Progenitor cell of endocrine pancreas (in vitro differentiated cells): ENCODE data around the gene EEFSEC. TPM values are rescaled to one million over a fixed set of nuclear protein-coding genes. Genes with fewer than 3 reads are reported as not detected.

Experiments used
- DNase-seq: peaks from one replicate; pipeline ENCODE4 v3.0.0; 2021; ENCODE audit warnings: low spot score; ENCODE audit not compliant: unreplicated experiment
- H3K27ac Mint-ChIP-seq: 2 replicates; pipeline ENCODE4 v1.8.0; 2021; ENCODE audit warnings: mild to moderate bottlenecking, moderate library complexity, mixed read lengths
- H3K27me3 Mint-ChIP-seq: 2 replicates; pipeline ENCODE4 v1.8.0; 2021; ENCODE audit warnings: mixed read lengths
- H3K36me3 Mint-ChIP-seq: 2 replicates; pipeline ENCODE4 v1.8.0; 2022; ENCODE audit warnings: mixed read lengths; ENCODE audit not compliant: insufficient read depth
- H3K4me1 Mint-ChIP-seq: 2 replicates; pipeline ENCODE4 v1.8.0; 2021; ENCODE audit warnings: low read depth, mixed read lengths
- H3K4me3 Mint-ChIP-seq: 2 replicates; pipeline ENCODE4 v1.8.0; 2021; ENCODE audit warnings: low read depth, mild to moderate bottlenecking, moderate library complexity, mixed read lengths
- H3K9me3 Mint-ChIP-seq: 2 replicates; pipeline ENCODE4 v1.8.0; 2021; ENCODE audit warnings: low read depth, mixed read lengths
- total RNA-seq: library from RNA; stranded (reverse); gene quantifications from 2 replicates; pipeline ENCODE4 v1.2.1, GENCODE V29; 2021
- TF ChIP-seq, protein P1 (sequence below): fragments of 200-600 bp; sonication (generic); IDR thresholded peaks from one replicate; pipeline ENCODE4 v1.5.0; 2021; ENCODE audit warnings: antibody characterized with exemption, mild to moderate bottlenecking; ENCODE audit not compliant: unreplicated experiment

The EEFSEC gene
- total RNA-seq, 1 donor from 2014 or later = 11.8 TPM

GRCh38 chr3:128340198-128340903 is 187.1 kb downstream of the EEFSEC start:
- peaks cover 2% of the 10 kb centered on the region for H3K36me3 Mint-ChIP-seq
- H3K9me3 Mint-ChIP-seq = no peaks in the 10 kb centered on the region
- peaks cover 18% of the 10 kb centered on the region for H3K27me3 Mint-ChIP-seq
- DNase-seq = no peak
- H3K4me3 Mint-ChIP-seq = no peak overlapping the region
- TF ChIP-seq, protein P1, sequence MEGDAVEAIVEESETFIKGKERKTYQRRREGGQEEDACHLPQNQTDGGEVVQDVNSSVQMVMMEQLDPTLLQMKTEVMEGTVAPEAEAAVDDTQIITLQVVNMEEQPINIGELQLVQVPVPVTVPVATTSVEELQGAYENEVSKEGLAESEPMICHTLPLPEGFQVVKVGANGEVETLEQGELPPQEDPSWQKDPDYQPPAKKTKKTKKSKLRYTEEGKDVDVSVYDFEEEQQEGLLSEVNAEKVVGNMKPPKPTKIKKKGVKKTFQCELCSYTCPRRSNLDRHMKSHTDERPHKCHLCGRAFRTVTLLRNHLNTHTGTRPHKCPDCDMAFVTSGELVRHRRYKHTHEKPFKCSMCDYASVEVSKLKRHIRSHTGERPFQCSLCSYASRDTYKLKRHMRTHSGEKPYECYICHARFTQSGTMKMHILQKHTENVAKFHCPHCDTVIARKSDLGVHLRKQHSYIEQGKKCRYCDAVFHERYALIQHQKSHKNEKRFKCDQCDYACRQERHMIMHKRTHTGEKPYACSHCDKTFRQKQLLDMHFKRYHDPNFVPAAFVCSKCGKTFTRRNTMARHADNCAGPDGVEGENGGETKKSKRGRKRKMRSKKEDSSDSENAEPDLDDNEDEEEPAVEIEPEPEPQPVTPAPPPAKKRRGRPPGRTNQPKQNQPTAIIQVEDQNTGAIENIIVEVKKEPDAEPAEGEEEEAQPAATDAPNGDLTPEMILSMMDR = no peak
- no peak overlapping the region for H3K27ac Mint-ChIP-seq
- peaks cover 57% of the 10 kb centered on the region for H3K4me1 Mint-ChIP-seq

DNA sequence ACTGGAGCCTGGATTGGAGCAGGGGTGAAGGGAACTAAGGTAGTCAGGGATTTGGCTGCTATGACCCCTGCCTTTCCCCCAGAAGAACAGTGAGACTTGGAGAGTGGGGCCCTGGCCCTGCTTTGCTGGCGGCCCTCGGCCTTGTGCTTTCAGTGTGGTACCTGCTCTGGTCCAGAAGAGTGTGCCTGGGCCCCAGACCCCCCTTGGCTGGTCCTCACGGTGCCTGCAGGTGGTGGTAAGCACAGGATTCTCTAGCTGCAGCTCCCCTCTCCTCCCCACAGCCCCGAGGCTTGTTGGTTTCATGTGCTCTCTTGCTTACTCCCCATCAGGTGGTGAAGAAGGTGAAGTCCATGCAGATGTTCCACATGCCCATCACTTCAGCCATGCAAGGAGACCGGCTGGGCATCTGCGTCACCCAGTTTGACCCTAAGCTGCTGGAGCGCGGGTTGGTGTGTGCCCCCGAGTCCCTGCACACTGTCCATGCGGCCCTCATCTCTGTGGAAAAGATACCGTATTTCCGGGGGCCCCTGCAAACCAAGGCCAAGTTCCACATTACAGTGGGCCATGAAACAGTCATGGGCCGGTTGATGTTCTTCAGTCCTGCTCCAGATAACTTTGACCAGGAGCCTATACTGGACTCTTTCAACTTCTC is 187.7 kb downstream of the EEFSEC start:
- H3K27ac Mint-ChIP-seq = no peak overlapping the region
- DNase-seq = no peak
- H3K27me3 Mint-ChIP-seq = peaks cover 16% of the 10 kb centered on the region
- no peaks in the 10 kb centered on the region for H3K9me3 Mint-ChIP-seq
- peaks cover 50% of the 10 kb centered on the region for H3K4me1 Mint-ChIP-seq
- H3K36me3 Mint-ChIP-seq = peaks cover 2% of the 10 kb centered on the region
- no peak overlapping the region for H3K4me3 Mint-ChIP-seq
- TF ChIP-seq, protein P1 = no peak

DNA sequence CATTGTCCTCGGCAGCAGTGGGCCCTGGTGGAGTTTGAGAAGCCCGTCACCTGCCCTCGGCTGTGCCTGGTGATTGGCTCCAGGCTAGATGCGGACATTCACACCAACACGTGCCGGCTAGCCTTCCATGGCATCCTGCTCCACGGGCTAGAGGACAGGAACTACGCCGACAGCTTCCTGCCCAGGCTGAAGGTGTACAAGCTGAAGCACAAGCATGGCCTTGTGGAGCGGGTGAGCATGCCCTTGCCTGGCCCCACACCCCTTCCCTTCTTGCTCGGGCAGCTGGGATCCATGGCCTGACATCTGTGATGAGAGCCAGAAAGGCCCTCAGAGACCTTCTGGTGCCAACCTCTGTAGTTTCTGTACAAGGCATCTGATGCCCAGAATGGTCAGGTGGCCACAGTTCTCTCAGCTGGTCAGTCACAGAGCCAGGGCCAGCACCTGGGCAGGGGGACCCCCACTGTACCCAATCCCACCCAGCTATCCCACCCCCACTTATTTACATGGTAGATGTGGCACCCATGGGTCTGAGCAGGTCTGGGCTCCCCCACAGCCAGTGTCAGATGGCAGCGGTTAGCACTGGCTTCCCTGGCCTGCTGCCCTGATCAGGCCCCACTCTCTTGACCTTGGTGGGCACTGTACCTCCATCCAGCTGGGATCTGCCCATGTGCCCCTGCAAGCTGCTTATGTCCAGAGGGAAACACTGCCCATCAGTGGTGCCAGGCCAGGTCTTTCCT is 188.5 kb downstream of the EEFSEC start:
- no peak overlapping the region for H3K27ac Mint-ChIP-seq
- H3K4me1 Mint-ChIP-seq = peaks cover 42% of the 10 kb centered on the region
- TF ChIP-seq, protein P1 = no peak

GRCh38 chr3:128342701-128343180 is 189.5 kb downstream of the EEFSEC start:
- Mint-ChIP-seq H3K27me3 (peaks cover 3% of the 10 kb centered on the region), H3K9me3 (no peaks in the 10 kb centered on the region), H3K36me3 (peaks cover 2% of the 10 kb centered on the region), H3K4me1 (peaks cover 35% of the 10 kb centered on the region), H3K27ac (no peak overlapping the region), H3K4me3 (no peak overlapping the region)
- no peak for DNase-seq
- TF ChIP-seq, protein P1 = no peak

More for the DNA sequence above, 188.5 kb downstream of the EEFSEC start:
- H3K4me3 Mint-ChIP-seq = no peak overlapping the region
- no peak for DNase-seq
- H3K27me3 Mint-ChIP-seq = peaks cover 10% of the 10 kb centered on the region
- H3K9me3 Mint-ChIP-seq = no peaks in the 10 kb centered on the region
- peaks cover 2% of the 10 kb centered on the region for H3K36me3 Mint-ChIP-seq
